Subcutaneous preadipocyte (primary cell): ENCODE data around the gene TPD52L1. TPM values are rescaled to one million over a fixed set of nuclear protein-coding genes. Genes with fewer than 3 reads are reported as not detected.

Experiments
- total RNA-seq: library from RNA; depleted of rRNA; stranded (reverse); fragments of >200 nt; gene quantifications from 2 replicates; pipeline ENCODE4 v1.2.3, GENCODE V29; 2012

Gene TPD52L1, protein sequence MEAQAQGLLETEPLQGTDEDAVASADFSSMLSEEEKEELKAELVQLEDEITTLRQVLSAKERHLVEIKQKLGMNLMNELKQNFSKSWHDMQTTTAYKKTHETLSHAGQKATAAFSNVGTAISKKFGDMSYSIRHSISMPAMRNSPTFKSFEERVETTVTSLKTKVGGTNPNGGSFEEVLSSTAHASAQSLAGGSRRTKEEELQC
- 0.59 and 1.5 TPM in 2 replicates for total RNA-seq

DNA sequence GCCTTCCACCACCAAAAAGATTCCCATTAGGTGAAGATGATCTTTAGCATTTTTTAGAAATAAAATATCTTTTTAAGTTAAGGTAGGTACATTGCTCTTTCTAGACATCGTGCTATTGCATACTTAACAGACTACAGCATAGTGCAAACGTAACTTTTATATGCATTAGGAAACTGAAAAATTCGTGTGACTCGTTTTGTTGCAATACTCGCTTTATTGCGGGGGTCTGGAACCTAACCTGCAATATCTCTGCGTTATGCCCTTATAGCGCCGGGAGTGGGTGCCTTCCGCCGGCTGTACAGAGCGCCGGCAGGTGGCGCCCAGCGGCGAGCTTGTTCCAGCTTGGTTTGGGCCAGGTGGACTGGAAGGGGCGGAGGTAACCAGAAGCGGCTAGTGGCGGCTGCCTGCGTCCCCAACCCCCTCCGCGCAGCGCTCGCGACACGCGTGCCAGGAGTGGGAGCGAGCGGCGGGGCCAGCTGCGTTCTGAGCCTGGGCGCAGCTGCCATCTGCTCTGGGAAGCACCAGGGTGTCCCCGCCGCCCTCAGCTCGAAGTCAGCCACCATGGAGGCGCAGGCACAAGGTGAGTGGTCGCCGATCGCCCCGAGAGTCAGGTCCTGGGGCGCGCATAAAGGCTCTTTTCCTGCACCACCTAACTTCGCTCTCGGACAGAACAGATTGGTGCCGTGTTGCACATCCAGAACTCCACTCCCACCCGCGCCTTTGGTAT is at the start of gene TPD52L1:
Gene TPD52L1, plus strand, starts transcription at position 383 of the 727 bp plus-strand sequence. Its CDS starts 179 bp downstream, at position 562.

DNA sequence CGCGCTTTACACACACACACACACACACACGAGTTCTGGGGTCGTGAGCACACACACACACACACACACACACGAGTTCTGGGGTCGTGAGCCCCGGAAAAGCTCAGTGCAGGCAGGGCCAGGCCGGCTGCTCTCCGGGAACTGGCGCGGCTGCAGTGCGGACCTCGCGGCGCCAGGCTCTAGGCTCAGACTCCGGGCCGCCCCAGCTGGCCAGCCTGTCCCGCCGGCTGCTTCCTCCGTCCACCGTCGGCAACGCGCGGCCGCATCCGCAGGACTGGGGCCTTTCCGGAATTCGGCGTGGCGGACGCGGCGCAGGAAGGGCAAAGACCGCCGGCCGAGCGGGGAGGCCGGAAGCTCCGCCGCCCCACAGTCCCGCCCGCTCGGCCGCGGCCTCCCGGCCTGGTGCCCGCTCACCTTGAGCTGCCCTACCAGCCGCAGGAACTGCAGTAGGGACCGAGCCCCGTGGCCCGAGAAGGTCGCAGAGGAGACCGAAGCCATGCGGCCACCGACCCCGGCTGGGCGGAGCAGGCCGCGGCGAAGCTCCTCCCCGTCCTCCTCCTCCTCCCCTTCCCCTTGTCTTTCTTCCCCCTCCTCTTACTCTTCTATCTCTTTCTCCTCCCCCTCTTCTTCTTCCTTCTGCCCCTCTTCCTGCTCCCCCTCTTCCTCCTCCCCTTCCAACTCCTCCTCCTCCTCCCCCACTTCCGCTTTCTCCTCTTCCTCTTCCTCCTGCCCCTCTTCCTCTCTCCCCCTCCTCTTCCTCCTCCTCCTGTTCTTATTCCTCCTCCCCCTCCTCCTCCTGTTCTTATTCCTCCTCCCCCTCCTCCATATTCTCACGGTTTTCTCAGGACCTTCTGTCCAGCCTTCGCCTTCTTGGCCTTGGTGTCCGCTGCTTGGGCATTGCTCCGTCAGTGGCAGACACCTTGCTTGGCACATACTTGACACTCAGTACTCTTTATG is 148.1 kb downstream of the TPD52L1 start, which contains the start of gene HDDC2:
Gene HDDC2, minus strand, starts transcription at position 533 of the 957 bp plus-strand sequence. Its CDS starts 35 bp downstream, at position 498.

Other genes with a start within 250 kb of the TPD52L1 start
- 8.1 and 8.4 TPM in 2 replicates for gene RNF217, start 191.3 kb upstream of the TPD52L1 start, total RNA-seq
- gene HDDC2, start 148.2 kb downstream of the TPD52L1 start, total RNA-seq = 42.3 and 56.1 TPM in 2 replicates